Bronchial epithelial cell (primary cell): ENCODE results near the gene SLC9B2. TPM values are rescaled to one million over a fixed set of nuclear protein-coding genes. Genes with fewer than 3 reads are reported as not detected.

Experiments used
- DNase-seq: peaks from one replicate; pipeline ENCODE4 v3.0.0-alpha.2; 2010; ENCODE audit warnings: low read depth
- FAIRE-seq: peaks from 2 replicates; lab custom pipeline; 2011; peaks lifted over from hg19 to GRCh38; lab: Jason Lieb, UNC
- H3K27me3 ChIP-seq: 2 replicates; pipeline ENCODE4 v1.5.1; 2011; ENCODE audit warnings: low read length; ENCODE audit not compliant: control insufficient read depth, insufficient read depth
- H3K36me3 ChIP-seq: 2 replicates; pipeline ENCODE4 v1.5.1; 2011; ENCODE audit warnings: low read length; ENCODE audit not compliant: control insufficient read depth, insufficient read depth
- H3K4me3 ChIP-seq: 2 replicates; pipeline ENCODE4 v1.5.1; 2011; ENCODE audit warnings: mild to moderate bottlenecking, low read depth, low read length, control low read depth
- total RNA-seq: library from RNA; depleted of rRNA; stranded (reverse); fragments of >200 nt; gene quantifications from 2 replicates; pipeline ENCODE4 v1.2.1, GENCODE V29; 2014
- TF ChIP-seq, protein P1 (sequence below): IDR thresholded peaks from 2 replicates; pipeline ENCODE4 v1.5.1; 2011; ENCODE audit warnings: mild to moderate bottlenecking, moderate library complexity, low read length, control low read depth, inconsistent platforms; ENCODE audit not compliant: insufficient read depth, severe bottlenecking

The SLC9B2 gene
- total RNA-seq, 1 donor from 2014 or later: 16.3 TPM

DNA sequence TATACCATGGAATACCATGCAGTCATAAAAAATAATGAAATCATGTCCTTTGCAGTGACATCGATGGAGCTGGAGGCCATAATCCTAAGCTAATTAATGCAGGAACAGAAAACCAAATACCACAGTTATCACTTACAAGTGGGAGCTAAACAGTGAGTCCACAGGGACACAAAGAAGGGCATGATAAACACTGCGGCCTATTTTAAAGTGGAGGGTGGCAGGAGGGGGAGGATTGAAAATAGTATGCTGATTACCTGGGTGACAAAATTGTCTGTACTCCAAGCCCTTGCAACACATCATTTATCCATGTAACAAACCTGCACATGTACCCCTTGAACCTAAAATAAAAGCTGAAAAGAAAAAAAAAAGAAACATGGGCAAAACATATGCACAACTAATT lies 40.4 kb downstream of the SLC9B2 start:
- no peak for FAIRE-seq
- no peak for DNase-seq
- H3K27me3 ChIP-seq: no peaks in the 10 kb centered on the region
- H3K4me3 ChIP-seq: no peak overlapping the region
- no peaks in the 10 kb centered on the region for H3K36me3 ChIP-seq
- TF ChIP-seq, protein P1, sequence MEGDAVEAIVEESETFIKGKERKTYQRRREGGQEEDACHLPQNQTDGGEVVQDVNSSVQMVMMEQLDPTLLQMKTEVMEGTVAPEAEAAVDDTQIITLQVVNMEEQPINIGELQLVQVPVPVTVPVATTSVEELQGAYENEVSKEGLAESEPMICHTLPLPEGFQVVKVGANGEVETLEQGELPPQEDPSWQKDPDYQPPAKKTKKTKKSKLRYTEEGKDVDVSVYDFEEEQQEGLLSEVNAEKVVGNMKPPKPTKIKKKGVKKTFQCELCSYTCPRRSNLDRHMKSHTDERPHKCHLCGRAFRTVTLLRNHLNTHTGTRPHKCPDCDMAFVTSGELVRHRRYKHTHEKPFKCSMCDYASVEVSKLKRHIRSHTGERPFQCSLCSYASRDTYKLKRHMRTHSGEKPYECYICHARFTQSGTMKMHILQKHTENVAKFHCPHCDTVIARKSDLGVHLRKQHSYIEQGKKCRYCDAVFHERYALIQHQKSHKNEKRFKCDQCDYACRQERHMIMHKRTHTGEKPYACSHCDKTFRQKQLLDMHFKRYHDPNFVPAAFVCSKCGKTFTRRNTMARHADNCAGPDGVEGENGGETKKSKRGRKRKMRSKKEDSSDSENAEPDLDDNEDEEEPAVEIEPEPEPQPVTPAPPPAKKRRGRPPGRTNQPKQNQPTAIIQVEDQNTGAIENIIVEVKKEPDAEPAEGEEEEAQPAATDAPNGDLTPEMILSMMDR: no peak

DNA sequence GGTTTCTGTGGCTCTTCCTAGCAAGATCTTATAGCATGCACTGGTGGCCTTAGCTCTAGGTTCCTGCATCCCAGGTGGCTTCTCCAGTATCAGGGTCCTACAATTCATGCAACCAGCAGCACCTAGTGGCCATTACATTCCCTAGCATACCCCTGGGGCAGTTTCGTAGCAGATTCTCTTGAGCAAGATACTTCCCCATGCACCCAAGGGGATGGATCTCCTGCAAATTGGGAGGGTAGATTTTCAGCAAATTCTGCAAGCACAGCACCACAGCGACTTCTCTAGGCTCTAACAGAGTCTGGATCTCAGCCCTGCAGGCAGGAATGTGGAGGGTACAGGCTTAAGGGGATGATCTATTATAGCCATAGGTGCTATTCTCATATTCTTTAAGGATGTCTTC lies 44.0 kb downstream of the SLC9B2 start:
- FAIRE-seq (no peak), DNase-seq (peak; percentile 51)

DNA sequence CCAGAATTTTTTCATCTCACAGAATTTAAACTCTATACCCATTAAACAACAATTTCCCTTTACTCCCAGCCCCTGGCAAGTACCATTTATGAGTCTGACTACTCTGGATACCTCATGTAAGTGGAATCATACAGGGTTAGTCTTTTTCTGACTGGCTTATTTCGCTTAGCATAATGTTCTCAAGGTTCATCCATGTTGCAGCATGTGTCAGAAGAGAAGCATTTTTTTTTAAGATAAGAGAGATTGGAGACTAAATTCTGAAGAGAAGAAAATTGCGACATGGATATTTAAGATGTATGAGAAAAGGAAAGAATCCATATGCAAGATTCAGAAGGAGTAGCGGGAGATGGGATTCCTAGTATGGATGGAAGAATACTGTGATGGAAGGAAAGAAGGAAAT lies 45.8 kb downstream of the SLC9B2 start:
- FAIRE-seq (no peak), DNase-seq (no peak)
- TF ChIP-seq, protein P1: no peak
- no peaks in the 10 kb centered on the region for H3K27me3 ChIP-seq
- no peaks in the 10 kb centered on the region for H3K36me3 ChIP-seq
- no peak overlapping the region for H3K4me3 ChIP-seq

More for the DNA sequence above, 44.0 kb downstream of the SLC9B2 start:
- Histone ChIP-seq H3K4me3 (no peak overlapping the region), H3K27me3 (no peaks in the 10 kb centered on the region), H3K36me3 (no peaks in the 10 kb centered on the region)
- TF ChIP-seq, protein P1: peak; percentile 52

DNA sequence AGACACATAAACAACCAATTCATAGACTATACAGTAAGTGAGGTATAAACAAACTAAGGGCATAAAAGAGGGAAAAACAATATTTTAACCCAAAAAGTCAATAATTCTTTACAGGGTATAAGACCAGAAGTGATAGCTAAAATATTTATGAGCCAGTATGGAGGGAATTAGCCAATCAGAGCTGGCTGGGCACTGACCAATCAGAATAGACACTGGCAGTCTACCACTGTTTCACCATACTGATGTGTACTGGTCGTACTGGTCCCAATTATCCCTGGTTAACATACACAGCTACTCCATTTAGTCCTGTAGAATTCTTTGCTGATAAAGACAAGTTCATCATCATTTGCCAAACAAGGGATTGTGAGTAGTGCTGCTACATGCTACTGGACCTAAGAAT lies 47.3 kb downstream of the SLC9B2 start:
- TF ChIP-seq, protein P1: no peak
- Histone ChIP-seq H3K4me3 (no peak overlapping the region), H3K27me3 (no peaks in the 10 kb centered on the region), H3K36me3 (peaks cover 2% of the 10 kb centered on the region)
- no peak for DNase-seq
- no peak for FAIRE-seq

DNA sequence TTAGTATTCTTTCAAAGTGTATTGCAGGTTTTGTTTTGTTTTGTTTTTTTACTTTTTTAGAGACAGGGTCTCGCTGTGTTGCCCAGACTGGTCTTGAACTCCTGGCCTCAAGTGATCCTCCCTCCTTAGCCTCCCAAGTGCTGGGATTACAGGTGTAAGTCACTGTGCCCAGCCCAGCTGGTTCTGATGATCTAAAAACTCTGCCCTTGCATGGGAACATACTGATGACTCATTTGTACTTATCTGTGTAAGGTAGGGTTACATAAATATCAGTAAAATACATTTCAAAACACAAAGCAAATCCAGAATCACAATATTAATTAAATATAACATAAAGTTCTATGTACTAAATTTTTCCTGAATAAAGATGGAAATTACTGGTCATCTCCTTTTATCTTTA lies 49.7 kb downstream of the SLC9B2 start:
- Histone ChIP-seq H3K4me3 (no peak overlapping the region), H3K27me3 (no peaks in the 10 kb centered on the region), H3K36me3 (peaks cover 2% of the 10 kb centered on the region)
- FAIRE-seq (no peak), DNase-seq (peak; percentile 33)
- TF ChIP-seq, protein P1: no peak

DNA sequence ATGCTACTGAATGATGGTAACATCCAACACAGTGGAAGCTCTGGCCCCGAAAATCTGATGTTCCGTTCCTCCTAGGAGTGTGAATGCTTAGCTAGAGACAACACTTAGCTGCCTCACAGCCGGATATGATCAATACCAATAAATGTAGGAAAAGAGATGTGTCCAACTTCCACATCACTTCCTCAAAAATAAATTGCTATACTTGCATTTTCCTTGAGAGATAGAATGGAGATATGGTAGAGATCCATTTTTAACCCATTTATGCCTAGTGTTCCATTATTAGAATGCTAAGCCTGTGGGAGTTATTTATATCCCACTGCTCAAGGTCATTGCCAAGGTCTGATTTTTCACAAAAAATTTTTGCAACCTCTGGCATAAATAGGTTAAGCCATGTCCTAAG lies 51.6 kb downstream of the SLC9B2 start:
- peaks cover 2% of the 10 kb centered on the region for H3K36me3 ChIP-seq
- FAIRE-seq (no peak), DNase-seq (no peak)
- TF ChIP-seq, protein P1: no peak
- no peaks in the 10 kb centered on the region for H3K27me3 ChIP-seq
- no peak overlapping the region for H3K4me3 ChIP-seq
